H9 (cell line): Measurements from ENCODE around the gene HEATR3. TPM values are rescaled to one million over a fixed set of nuclear protein-coding genes. Genes with fewer than 3 reads are reported as not detected.

Experiments used
- DNase-seq: peaks from one replicate; pipeline ENCODE4 v3.0.0-alpha.2; 2017
- H2AFZ ChIP-seq: one replicate; pipeline ENCODE4 v1.6.1; 2013; ENCODE audit warnings: mild to moderate bottlenecking, low read length, control low read depth, moderate library complexity
- H2AK5ac ChIP-seq: 2 replicates; pipeline ENCODE4 v1.6.1; 2013; ENCODE audit warnings: low read length, control low read depth, mixed read lengths; ENCODE audit not compliant: insufficient read length
- H2BK120ac ChIP-seq: one replicate; pipeline ENCODE4 v1.6.1; 2013; ENCODE audit warnings: low read depth, mild to moderate bottlenecking, low read length, control low read depth, inconsistent platforms; ENCODE audit not compliant: poor library complexity, severe bottlenecking
- H2BK12ac ChIP-seq: 2 replicates; pipeline ENCODE4 v1.6.1; 2013; ENCODE audit warnings: low read length, control low read depth, mixed read lengths, low read depth; ENCODE audit not compliant: insufficient read length
- H2BK15ac ChIP-seq: 2 replicates; pipeline ENCODE4 v1.6.1; 2013; ENCODE audit warnings: low read depth, low read length, control low read depth
- H2BK20ac ChIP-seq: one replicate; pipeline ENCODE4 v1.6.1; 2013; ENCODE audit warnings: low read depth, mild to moderate bottlenecking, low read length, control low read depth, inconsistent platforms; ENCODE audit not compliant: poor library complexity, severe bottlenecking
- H2BK5ac ChIP-seq: 2 replicates; pipeline ENCODE4 v1.6.1; 2013; ENCODE audit warnings: low read length, control low read depth, mixed read lengths; ENCODE audit not compliant: insufficient read length
- H3K14ac ChIP-seq: 2 replicates; pipeline ENCODE4 v1.6.1; 2013; ENCODE audit warnings: low read length, control low read depth; ENCODE audit not compliant: insufficient read depth
- H3K18ac ChIP-seq: 2 replicates; pipeline ENCODE4 v1.6.1; 2013; ENCODE audit warnings: low read depth, mild to moderate bottlenecking, mixed read lengths, low read length, control low read depth; ENCODE audit not compliant: insufficient read length
- H3K23ac ChIP-seq: 2 replicates; pipeline ENCODE4 v1.6.1; 2013; ENCODE audit warnings: low read length, control low read depth, mixed read lengths, low read depth; ENCODE audit not compliant: insufficient read length
- H3K23me2 ChIP-seq: 2 replicates; pipeline ENCODE4 v1.6.1; 2013; ENCODE audit warnings: low read depth, mild to moderate bottlenecking, mixed read lengths, low read length, control low read depth; ENCODE audit not compliant: insufficient read length, poor library complexity, severe bottlenecking
- H3K27ac ChIP-seq: 2 replicates; pipeline ENCODE4 v1.5.1; 2013; ENCODE audit warnings: low read length, control low read depth, mixed read lengths, low read depth; ENCODE audit not compliant: insufficient read length
- H3K27me3 ChIP-seq: 2 replicates; pipeline ENCODE4 v1.6.1; 2013; ENCODE audit warnings: low read length, control low read depth, inconsistent platforms; ENCODE audit not compliant: insufficient read depth
- H3K4ac ChIP-seq: 2 replicates; pipeline ENCODE4 v1.6.1; 2013; ENCODE audit warnings: low read depth, mild to moderate bottlenecking, control low read depth, inconsistent platforms, low read length, moderate library complexity
- H3K4me1 ChIP-seq: 2 replicates; pipeline ENCODE4 v1.6.1; 2013; ENCODE audit warnings: low read length, control low read depth, inconsistent platforms; ENCODE audit not compliant: insufficient read depth
- H3K4me2 ChIP-seq: 2 replicates; pipeline ENCODE4 v1.6.1; 2013; ENCODE audit warnings: low read length, control low read depth, mixed read lengths; ENCODE audit not compliant: insufficient read length, insufficient read depth
- H3K56ac ChIP-seq: 2 replicates; pipeline ENCODE4 v1.6.1; 2013; ENCODE audit warnings: low read depth, mild to moderate bottlenecking, mixed read lengths, low read length, control low read depth; ENCODE audit not compliant: insufficient read length
- H3K79me1 ChIP-seq: 2 replicates; pipeline ENCODE4 v1.6.1; 2013; ENCODE audit warnings: low read depth, mild to moderate bottlenecking, moderate library complexity, low read length, control low read depth, inconsistent platforms; ENCODE audit not compliant: insufficient read depth, poor library complexity, severe bottlenecking
- H3K79me2 ChIP-seq: 2 replicates; pipeline ENCODE4 v1.6.1; 2013; ENCODE audit warnings: low read length, control low read depth, inconsistent platforms; ENCODE audit not compliant: insufficient read depth
- H3K9ac ChIP-seq: 2 replicates; pipeline ENCODE4 v1.6.1; 2013; ENCODE audit warnings: low read length, control low read depth, mixed read lengths; ENCODE audit not compliant: insufficient read length; ENCODE audit errors: extremely low read depth
- H3K9me3 ChIP-seq: one replicate; pipeline ENCODE4 v1.6.1; 2013; ENCODE audit warnings: low read depth, low read length, inconsistent platforms; ENCODE audit not compliant: control insufficient read depth
- H3T11ph ChIP-seq: one replicate; pipeline ENCODE4 v1.6.1; 2013; ENCODE audit warnings: mild to moderate bottlenecking, low read length, control low read depth, inconsistent platforms
- H4K20me1 ChIP-seq: one replicate; pipeline ENCODE4 v1.6.1; 2013; ENCODE audit not compliant: control insufficient read depth, insufficient read length, insufficient read depth
- H4K5ac ChIP-seq: 2 replicates; pipeline ENCODE4 v1.6.1; 2013; ENCODE audit warnings: low read depth, mild to moderate bottlenecking, mixed read lengths, low read length, control low read depth; ENCODE audit not compliant: insufficient read length
- H4K8ac ChIP-seq: replicated peaks from 2 replicates; pipeline ENCODE4 v1.6.1; 2013; ENCODE audit warnings: low read length, control low read depth, mixed read lengths, low read depth; ENCODE audit not compliant: insufficient read length
- H4K91ac ChIP-seq: 2 replicates; pipeline ENCODE4 v1.6.1; 2013; ENCODE audit warnings: low read depth, mild to moderate bottlenecking, moderate library complexity, mixed read lengths, low read length, control low read depth; ENCODE audit not compliant: insufficient read length
- H3K27ac Mint-ChIP-seq, 3 experiments: 2 replicates in 2 of 3; 3 replicates in 1 of 3; pipeline ENCODE4 v1.8.0; 2020 to 2021; ENCODE audit warnings: mixed read lengths in 3 of 3, mild to moderate bottlenecking in 1 of 3, moderate library complexity in 1 of 3
- H3K27me3 Mint-ChIP-seq: 2 replicates; pipeline ENCODE4 v1.8.0; 2021; ENCODE audit warnings: low read depth, mild to moderate bottlenecking, moderate library complexity, mixed read lengths
- H3K36me3 Mint-ChIP-seq, 3 experiments: 2 replicates in 2 of 3; 3 replicates in 1 of 3; pipeline ENCODE4 v1.8.0; 2020 to 2021; ENCODE audit warnings: low read depth in 3 of 3, mixed read lengths in 3 of 3; ENCODE audit not compliant: insufficient read depth in 1 of 3
- H3K4me1 Mint-ChIP-seq, 2 experiments: 2 replicates each; pipeline ENCODE4 v1.8.0; 2020; ENCODE audit warnings: mixed read lengths in 2 of 2
- H3K4me3 Mint-ChIP-seq, 2 experiments: 2 replicates in 1 of 2; 3 replicates in 1 of 2; pipeline ENCODE4 v1.8.0; 2020 to 2021; ENCODE audit warnings: mild to moderate bottlenecking in 2 of 2, mixed read lengths in 2 of 2, moderate library complexity in 1 of 2
- H3K9me3 Mint-ChIP-seq, 2 experiments: 2 replicates in 1 of 2; 3 replicates in 1 of 2; pipeline ENCODE4 v1.8.0; 2020; ENCODE audit warnings: mild to moderate bottlenecking in 2 of 2, mixed read lengths in 2 of 2, moderate library complexity in 1 of 2
- WGBS: extraction: QIAGEN DNeasy Blood & Tissue Kit; methylation state at CpG from one replicate; pipeline ENCODE4 v1.1.7; 2013; ENCODE audit warnings: missing lambda C conversion rate, low lambda C conversion rate, mixed read lengths; ENCODE audit not compliant: insufficient read length; ENCODE audit errors: extremely low coverage; 5-methylcytosine and 5-hydroxymethylcytosine counted together
- total RNA-seq: library from RNA; stranded (reverse); gene quantifications from 2 replicates; pipeline ENCODE4 v1.2.1, GENCODE V29; 2021
- TF ChIP-seq, protein P1 (sequence below): fragments of 200-600 bp; sonication (generic); conservative IDR thresholded peaks from 3 replicates; pipeline ENCODE4 v1.8.0; 2021; ENCODE audit warnings: antibody characterized with exemption, mild to moderate bottlenecking

HEATR3 gene
- total RNA-seq, 1 experiment from 2014 or later: 26.5 TPM

DNA sequence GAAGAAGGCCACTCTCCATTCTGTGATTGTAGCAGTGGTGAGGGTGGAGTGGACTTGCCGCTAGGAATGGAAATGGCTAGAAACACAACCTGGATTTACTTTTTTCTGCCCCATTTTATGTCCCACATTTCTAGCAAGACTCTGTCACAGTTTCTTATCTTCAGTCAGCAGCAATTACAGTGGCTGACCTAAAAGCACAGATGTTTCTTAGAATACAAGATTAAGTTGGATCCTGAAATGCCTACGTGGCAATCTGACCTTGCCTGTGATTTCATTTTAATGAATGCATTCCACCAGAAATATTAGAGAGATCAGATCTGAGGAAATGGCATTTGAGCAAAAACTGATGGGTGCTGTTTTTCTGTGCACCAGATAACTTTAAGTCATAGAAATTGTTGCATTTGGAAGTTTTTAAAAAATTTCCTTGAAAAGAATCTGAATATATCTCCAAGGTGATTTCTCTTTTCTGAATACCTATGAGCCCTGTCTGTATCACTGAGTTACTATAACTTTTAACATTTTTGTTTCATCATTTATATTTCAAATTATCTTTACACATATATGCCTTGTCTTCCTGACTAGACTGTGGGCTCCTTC, 5.4 kb downstream of the HEATR3 start:
- Histone ChIP-seq H3K23me2 (peaks cover 8% of the 10 kb centered on the region), H4K8ac (no peak overlapping the region), H2AFZ (no peak overlapping the region), H4K91ac (no peak overlapping the region), H3K14ac (no peak overlapping the region), H3K18ac (no peak overlapping the region), H3K9ac (no peak overlapping the region), H3K4me1 (no peaks in the 10 kb centered on the region), H3K79me1 (peaks cover 9% of the 10 kb centered on the region), H3K56ac (no peak overlapping the region), H4K20me1 (no peaks in the 10 kb centered on the region), H3K23ac (no peak overlapping the region), H2BK5ac (no peak overlapping the region), H4K5ac (no peak overlapping the region), H3K4me2 (no peak overlapping the region), H3K79me2 (0 out of 2 replicates have a peak, but pooled peaks cover 2% of the 10 kb centered on the region), H2BK20ac (no peak overlapping the region), H3K27ac (no peak overlapping the region), H2BK12ac (no peak overlapping the region), H3K4ac (no peak overlapping the region), H3K9me3 (no peaks in the 10 kb centered on the region), H3K27me3 (no peaks in the 10 kb centered on the region), H2AK5ac (no peak overlapping the region), H2BK120ac (no peak overlapping the region), H3T11ph (no peak overlapping the region), H2BK15ac (no peak overlapping the region)
- H3K9me3 Mint-ChIP-seq: no peaks in the 10 kb centered on the region; a peak in 1 of 5 replicates
- no peaks in the 10 kb centered on the region for H3K27me3 Mint-ChIP-seq
- H3K36me3 Mint-ChIP-seq: peaks cover 11 to 32% (median 24%) of the 10 kb centered on the region in 3 experiments; a peak in 6 of 7 replicates
- DNase-seq: no peak
- WGBS: no CpG with 5 or more reads among the region's 2 CpGs
- H3K4me1 Mint-ChIP-seq: peaks cover 25 to 27% of the 10 kb centered on the region in 2 experiments
- H3K4me3 Mint-ChIP-seq: no peak overlapping the region
- no peak overlapping the region; a peak in 1 of 7 replicates for H3K27ac Mint-ChIP-seq
- TF ChIP-seq, protein P1, sequence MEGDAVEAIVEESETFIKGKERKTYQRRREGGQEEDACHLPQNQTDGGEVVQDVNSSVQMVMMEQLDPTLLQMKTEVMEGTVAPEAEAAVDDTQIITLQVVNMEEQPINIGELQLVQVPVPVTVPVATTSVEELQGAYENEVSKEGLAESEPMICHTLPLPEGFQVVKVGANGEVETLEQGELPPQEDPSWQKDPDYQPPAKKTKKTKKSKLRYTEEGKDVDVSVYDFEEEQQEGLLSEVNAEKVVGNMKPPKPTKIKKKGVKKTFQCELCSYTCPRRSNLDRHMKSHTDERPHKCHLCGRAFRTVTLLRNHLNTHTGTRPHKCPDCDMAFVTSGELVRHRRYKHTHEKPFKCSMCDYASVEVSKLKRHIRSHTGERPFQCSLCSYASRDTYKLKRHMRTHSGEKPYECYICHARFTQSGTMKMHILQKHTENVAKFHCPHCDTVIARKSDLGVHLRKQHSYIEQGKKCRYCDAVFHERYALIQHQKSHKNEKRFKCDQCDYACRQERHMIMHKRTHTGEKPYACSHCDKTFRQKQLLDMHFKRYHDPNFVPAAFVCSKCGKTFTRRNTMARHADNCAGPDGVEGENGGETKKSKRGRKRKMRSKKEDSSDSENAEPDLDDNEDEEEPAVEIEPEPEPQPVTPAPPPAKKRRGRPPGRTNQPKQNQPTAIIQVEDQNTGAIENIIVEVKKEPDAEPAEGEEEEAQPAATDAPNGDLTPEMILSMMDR: no peak
